ENCODE measurements around the gene RRP9. TPM values are rescaled to one million over a fixed set of nuclear protein-coding genes. Genes with fewer than 3 reads are reported as not detected.

RRP9 gene
- total RNA-seq, 1 donor, result 20.6 TPM

GRCh38 chr3:51940648-51941462, 849 bp downstream of the RRP9 start:
- H3K36me3 ChIP-seq (ENCODE audit: insufficient read depth, low read length), result peaks cover 45% of the 10 kb centered on the region
- H3K27ac ChIP-seq (ENCODE audit: low read depth, low read length), result peak overlapping the region; percentile 71
- peaks cover 7% of the 10 kb centered on the region for H4K20me1 ChIP-seq (ENCODE audit: insufficient read depth, low read length)
- no peaks in the 10 kb centered on the region for H3K9me3 ChIP-seq (ENCODE audit: low read depth, low read length)
- H3K4me1 ChIP-seq (ENCODE audit: insufficient read depth, low read length), result peaks cover 25% of the 10 kb centered on the region
- H2AFZ ChIP-seq (ENCODE audit: low read length), result peak overlapping the region; percentile 65
- TF ChIP-seq CTCF (IDR thresholded peaks at IDR 0.05; ENCODE audit: extremely low read depth, low read depth, low read length), result no peak
- peak overlapping the region; percentile 100 for H3K4me2 ChIP-seq (ENCODE audit: insufficient read depth, low read length)
- peaks cover 37% of the 10 kb centered on the region for H3K79me2 ChIP-seq (ENCODE audit: insufficient read depth, low read length)
- peak overlapping the region; percentile 85 for H3K4me3 ChIP-seq (ENCODE audit: insufficient read depth, low read length)
- peak; percentile 86 for DNase-seq (ENCODE audit: insufficient read length, low spot score, missing footprints)
- H3K27me3 ChIP-seq (ENCODE audit: insufficient read depth, low read length), result no peaks in the 10 kb centered on the region

GRCh38 chr3:51938780-51939425, 2.8 kb downstream of the RRP9 start:
- peaks cover 49% of the 10 kb centered on the region for H3K36me3 ChIP-seq (ENCODE audit: insufficient read depth, low read length)
- H3K79me2 ChIP-seq (ENCODE audit: insufficient read depth, low read length), result peaks cover 37% of the 10 kb centered on the region
- no peak overlapping the region for H2AFZ ChIP-seq (ENCODE audit: low read length)
- H3K4me3 ChIP-seq (ENCODE audit: insufficient read depth, low read length), result no peak overlapping the region
- peaks cover 7% of the 10 kb centered on the region for H4K20me1 ChIP-seq (ENCODE audit: insufficient read depth, low read length)
- H3K27me3 ChIP-seq (ENCODE audit: insufficient read depth, low read length), result no peaks in the 10 kb centered on the region
- H3K27ac ChIP-seq (ENCODE audit: low read depth, low read length), result no peak overlapping the region
- no peak for TF ChIP-seq CTCF (IDR thresholded peaks at IDR 0.05; ENCODE audit: extremely low read depth, low read depth, low read length)
- H3K9me3 ChIP-seq (ENCODE audit: low read depth, low read length), result no peaks in the 10 kb centered on the region
- H3K4me1 ChIP-seq (ENCODE audit: insufficient read depth, low read length), result peaks cover 25% of the 10 kb centered on the region
- DNase-seq (ENCODE audit: insufficient read length, low spot score, missing footprints), result peak; percentile 68
- H3K4me2 ChIP-seq (ENCODE audit: insufficient read depth, low read length), result no peak overlapping the region

GRCh38 chr3:51937611-51938450, 3.9 kb downstream of the RRP9 start:
- Histone ChIP-seq H2AFZ (ENCODE audit: low read length) (no peak overlapping the region), H3K36me3 (ENCODE audit: insufficient read depth, low read length) (peaks cover 51% of the 10 kb centered on the region)
- no peak for TF ChIP-seq CTCF (IDR thresholded peaks at IDR 0.05; ENCODE audit: extremely low read depth, low read depth, low read length)

More at GRCh38 chr3:51937611-51938450, 3.9 kb downstream of the RRP9 start:
- H3K4me1 ChIP-seq (ENCODE audit: insufficient read depth, low read length), result peaks cover 18% of the 10 kb centered on the region
- H3K9me3 ChIP-seq (ENCODE audit: low read depth, low read length), result no peaks in the 10 kb centered on the region
- peaks cover 7% of the 10 kb centered on the region for H4K20me1 ChIP-seq (ENCODE audit: insufficient read depth, low read length)
- no peak overlapping the region for H3K27ac ChIP-seq (ENCODE audit: low read depth, low read length)
- H3K4me3 ChIP-seq (ENCODE audit: insufficient read depth, low read length), result no peak overlapping the region
- no peaks in the 10 kb centered on the region for H3K27me3 ChIP-seq (ENCODE audit: insufficient read depth, low read length)
- peaks cover 37% of the 10 kb centered on the region for H3K79me2 ChIP-seq (ENCODE audit: insufficient read depth, low read length)
- peak; percentile 37 for DNase-seq (ENCODE audit: insufficient read length, low spot score, missing footprints)
- H3K4me2 ChIP-seq (ENCODE audit: insufficient read depth, low read length), result no peak overlapping the region

Measured in osteoblast (primary cell).